Stimulated activated effector memory CD8-positive, alpha-beta T cell treated with anti-CD3 and anti-CD28 coated beads, Interleukin-12 subunit alpha, Interleukin-12 subunit beta, amount 100 ng/mL, for 72 hours (primary cell): ENCODE measurements around the gene CCDC88C.
"Not testable (repeated sequence)": the region's sequence is repeated elsewhere in the genome, so short reads cannot be mapped to it uniquely, and the experiment has no call there.

Experiments used
- ATAC-seq: fragments of 150-1000 bp; cut with Tn5 transposase; 2 replicates; pipeline ENCODE4 v1.10.0; 2021
- DNase-seq, 2 donors: peaks; one replicate each; pipeline ENCODE4 v3.0.0; 2021 to 2022; ENCODE audit warnings: low spot score in 2 of 2
- H3K27ac Mint-ChIP-seq: one replicate; pipeline ENCODE4 v1.8.0; 2022; ENCODE audit warnings: mild to moderate bottlenecking, mixed read lengths
- H3K36me3 Mint-ChIP-seq: one replicate; pipeline ENCODE4 v1.8.0; 2022; ENCODE audit warnings: mild to moderate bottlenecking, mixed read lengths
- H3K4me1 Mint-ChIP-seq: one replicate; pipeline ENCODE4 v1.8.0; 2022; ENCODE audit warnings: mixed read lengths
- H3K4me3 Mint-ChIP-seq: one replicate; pipeline ENCODE4 v1.8.0; 2022; ENCODE audit warnings: mild to moderate bottlenecking, mixed read lengths
- H3K9me3 Mint-ChIP-seq: one replicate; pipeline ENCODE4 v1.8.0; 2022; ENCODE audit warnings: mixed read lengths

Gene CCDC88C

GRCh38 chr14:91228112-91229004, 189.3 kb downstream of the CCDC88C start:
- peaks cover 92% of the 10 kb centered on the region for H3K4me1 Mint-ChIP-seq
- peaks cover 1% of the 10 kb centered on the region for H3K9me3 Mint-ChIP-seq
- ATAC-seq, result peak; percentile 87

GRCh38 chr14:91227183-91227628, 190.4 kb downstream of the CCDC88C start:
- peak overlapping the region; percentile 71 for H3K4me3 Mint-ChIP-seq
- H3K36me3 Mint-ChIP-seq, result peaks cover 58% of the 10 kb centered on the region
- H3K9me3 Mint-ChIP-seq, result peaks cover 8% of the 10 kb centered on the region
- ATAC-seq, result peak; percentile 0
- DNase-seq, result no peak
- peak overlapping the region; percentile 95 for H3K27ac Mint-ChIP-seq
- H3K4me1 Mint-ChIP-seq, result peaks cover 95% of the 10 kb centered on the region

More at GRCh38 chr14:91228112-91229004, 189.3 kb downstream of the CCDC88C start:
- H3K4me3 Mint-ChIP-seq, result peak overlapping the region; percentile 71
- H3K27ac Mint-ChIP-seq, result peak overlapping the region; percentile 95
- peak; percentile 67 to 92 for DNase-seq
- H3K36me3 Mint-ChIP-seq, result peaks cover 68% of the 10 kb centered on the region

GRCh38 chr14:91226360-91226759, 191.3 kb downstream of the CCDC88C start:
- peaks cover 57% of the 10 kb centered on the region for H3K36me3 Mint-ChIP-seq
- ATAC-seq, DNase-seq: not testable (repeated sequence)
- H3K27ac Mint-ChIP-seq, result peak overlapping the region; percentile 95
- peaks cover 95% of the 10 kb centered on the region for H3K4me1 Mint-ChIP-seq
- H3K9me3 Mint-ChIP-seq, result peaks cover 12% of the 10 kb centered on the region
- peak overlapping the region; percentile 71 for H3K4me3 Mint-ChIP-seq

- H3K9me3 Mint-ChIP-seq, result peaks cover 12% of the 10 kb centered on the region
- peaks cover 96% of the 10 kb centered on the region for H3K4me1 Mint-ChIP-seq
- no peak for DNase-seq
- H3K27ac Mint-ChIP-seq, result peak overlapping the region; percentile 95
- peaks cover 64% of the 10 kb centered on the region for H3K36me3 Mint-ChIP-seq
- H3K4me3 Mint-ChIP-seq, result peak overlapping the region; percentile 71
- no peak for ATAC-seq
Measured at GRCh38 chr14:91225025-91225424, 192.6 kb downstream of the CCDC88C start.

- peak; percentile 72 for ATAC-seq
- H3K36me3 Mint-ChIP-seq, result peaks cover 65% of the 10 kb centered on the region
- peaks cover 88% of the 10 kb centered on the region for H3K4me1 Mint-ChIP-seq
- H3K4me3 Mint-ChIP-seq, result peak overlapping the region; percentile 11
- H3K27ac Mint-ChIP-seq, result peak overlapping the region; percentile 89
- H3K9me3 Mint-ChIP-seq, result peaks cover 12% of the 10 kb centered on the region
- DNase-seq, result no peak
Measured at GRCh38 chr14:91223028-91223783, 194.4 kb downstream of the CCDC88C start.
